Osteoblast (primary cell): ENCODE measurements around the gene FAM3C. TPM values are rescaled to one million over a fixed set of nuclear protein-coding genes. Genes with fewer than 3 reads are reported as not detected.

ENCODE experiments used
- DNase-seq: peaks from one replicate; pipeline ENCODE4 v3.0.0; 2011; ENCODE audit warnings: low spot score, mixed read lengths; ENCODE audit not compliant: insufficient read length; ENCODE audit errors: missing footprints
- H2AFZ ChIP-seq: 2 replicates; pipeline ENCODE4 v1.6.0; 2011; ENCODE audit warnings: mild to moderate bottlenecking, low read length
- H3K27ac ChIP-seq: 2 replicates; pipeline ENCODE4 v1.5.1; 2011; ENCODE audit warnings: mild to moderate bottlenecking, low read depth, low read length, moderate library complexity
- H3K27me3 ChIP-seq: 2 replicates; pipeline ENCODE4 v1.6.0; 2012; ENCODE audit warnings: mild to moderate bottlenecking, control low read depth, inconsistent platforms, low read length, moderate library complexity; ENCODE audit not compliant: insufficient read depth
- H3K36me3 ChIP-seq: 2 replicates; pipeline ENCODE4 v1.5.1; 2011; ENCODE audit warnings: mild to moderate bottlenecking, low read length, control low read depth, moderate library complexity; ENCODE audit not compliant: insufficient read depth
- H3K4me1 ChIP-seq: 2 replicates; pipeline ENCODE4 v1.5.1; 2011; ENCODE audit warnings: mild to moderate bottlenecking, low read length, control low read depth, moderate library complexity; ENCODE audit not compliant: insufficient read depth
- H3K4me2 ChIP-seq: 2 replicates; pipeline ENCODE4 v1.6.0; 2011; ENCODE audit warnings: mild to moderate bottlenecking, low read length; ENCODE audit not compliant: insufficient read depth
- H3K4me3 ChIP-seq: fragments of 200-600 bp; sonication (generic); 3 replicates; pipeline ENCODE4 v1.5.1; 2012; ENCODE audit warnings: mild to moderate bottlenecking, low read length, inconsistent platforms; ENCODE audit not compliant: insufficient read depth
- H3K79me2 ChIP-seq: 2 replicates; pipeline ENCODE4 v1.6.0; 2012; ENCODE audit warnings: mild to moderate bottlenecking, low read length, control low read depth, inconsistent platforms; ENCODE audit not compliant: insufficient read depth
- H3K9me3 ChIP-seq: 2 replicates; pipeline ENCODE4 v1.5.1; 2011; ENCODE audit warnings: low read depth, low read length, control low read depth
- H4K20me1 ChIP-seq: 2 replicates; pipeline ENCODE4 v1.6.0; 2012; ENCODE audit warnings: mild to moderate bottlenecking, low read length, control low read depth; ENCODE audit not compliant: insufficient read depth
- total RNA-seq: library from RNA; depleted of rRNA; stranded (reverse); fragments of >200 nt; gene quantifications from 2 replicates; pipeline ENCODE4 v1.2.3, GENCODE V29; 2012
- TF ChIP-seq, protein P1 (sequence below): IDR thresholded peaks from 2 replicates; pipeline ENCODE4 v1.5.1; 2011; ENCODE audit warnings: mild to moderate bottlenecking, low read depth, low read length, moderate library complexity; ENCODE audit errors: extremely low read depth

FAM3C gene
- total RNA-seq, 1 donor, result 65.5 TPM

DNA sequence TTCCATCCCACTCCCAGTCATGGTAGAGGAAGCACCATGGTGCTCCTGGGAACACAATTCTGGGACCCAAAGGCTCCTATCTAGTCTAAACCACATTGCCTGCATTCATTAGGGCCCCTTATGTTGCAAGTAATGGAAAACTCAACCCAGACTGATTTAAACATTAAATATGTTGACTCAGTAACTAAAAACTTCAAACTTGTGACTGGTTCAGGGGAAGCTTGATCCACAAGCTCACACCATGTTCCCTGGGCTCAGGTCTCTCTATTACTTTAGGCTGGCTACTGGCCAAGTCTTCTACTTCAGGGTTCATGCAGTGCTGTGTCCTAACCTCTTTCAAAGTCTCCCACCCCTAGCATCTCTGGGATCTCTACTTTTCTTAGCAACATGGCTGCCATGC lies 54.2 kb downstream of the FAM3C start:
- Histone ChIP-seq H3K9me3 (no peaks in the 10 kb centered on the region), H2AFZ (no peak overlapping the region), H4K20me1 (no peaks in the 10 kb centered on the region), H3K79me2 (no peaks in the 10 kb centered on the region), H3K36me3 (peaks cover under 1% of the 10 kb centered on the region), H3K27ac (no peak overlapping the region), H3K27me3 (no peaks in the 10 kb centered on the region), H3K4me2 (no peak overlapping the region), H3K4me3 (no peak overlapping the region), H3K4me1 (peaks cover 10% of the 10 kb centered on the region)
- no peak for DNase-seq
- TF ChIP-seq, protein P1, sequence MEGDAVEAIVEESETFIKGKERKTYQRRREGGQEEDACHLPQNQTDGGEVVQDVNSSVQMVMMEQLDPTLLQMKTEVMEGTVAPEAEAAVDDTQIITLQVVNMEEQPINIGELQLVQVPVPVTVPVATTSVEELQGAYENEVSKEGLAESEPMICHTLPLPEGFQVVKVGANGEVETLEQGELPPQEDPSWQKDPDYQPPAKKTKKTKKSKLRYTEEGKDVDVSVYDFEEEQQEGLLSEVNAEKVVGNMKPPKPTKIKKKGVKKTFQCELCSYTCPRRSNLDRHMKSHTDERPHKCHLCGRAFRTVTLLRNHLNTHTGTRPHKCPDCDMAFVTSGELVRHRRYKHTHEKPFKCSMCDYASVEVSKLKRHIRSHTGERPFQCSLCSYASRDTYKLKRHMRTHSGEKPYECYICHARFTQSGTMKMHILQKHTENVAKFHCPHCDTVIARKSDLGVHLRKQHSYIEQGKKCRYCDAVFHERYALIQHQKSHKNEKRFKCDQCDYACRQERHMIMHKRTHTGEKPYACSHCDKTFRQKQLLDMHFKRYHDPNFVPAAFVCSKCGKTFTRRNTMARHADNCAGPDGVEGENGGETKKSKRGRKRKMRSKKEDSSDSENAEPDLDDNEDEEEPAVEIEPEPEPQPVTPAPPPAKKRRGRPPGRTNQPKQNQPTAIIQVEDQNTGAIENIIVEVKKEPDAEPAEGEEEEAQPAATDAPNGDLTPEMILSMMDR, result no peak

DNA sequence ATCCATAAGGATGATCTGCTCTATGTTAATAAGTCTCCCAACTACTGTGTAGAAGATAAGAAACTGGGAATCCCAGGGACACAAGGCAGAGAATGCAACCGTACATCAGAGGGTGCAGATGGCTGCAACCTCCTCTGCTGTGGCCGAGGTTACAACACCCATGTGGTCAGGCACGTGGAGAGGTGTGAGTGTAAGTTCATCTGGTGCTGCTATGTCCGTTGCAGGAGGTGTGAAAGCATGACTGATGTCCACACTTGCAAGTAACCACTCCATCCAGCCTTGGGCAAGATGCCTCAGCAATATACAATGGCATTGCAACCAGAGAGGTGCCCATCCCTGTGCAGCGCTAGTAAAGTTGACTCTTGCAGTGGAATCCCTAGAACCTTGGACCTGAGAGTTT lies 57.0 kb downstream of the FAM3C start:
- Histone ChIP-seq H3K27ac (no peak overlapping the region), H3K27me3 (peaks cover 3% of the 10 kb centered on the region), H3K79me2 (no peaks in the 10 kb centered on the region), H3K4me1 (peaks cover 10% of the 10 kb centered on the region), H3K9me3 (no peaks in the 10 kb centered on the region), H3K4me3 (no peak overlapping the region), H2AFZ (no peak overlapping the region), H3K36me3 (no peaks in the 10 kb centered on the region), H3K4me2 (no peak overlapping the region), H4K20me1 (no peaks in the 10 kb centered on the region)
- DNase-seq, result no peak
- TF ChIP-seq, protein P1, result no peak

DNA sequence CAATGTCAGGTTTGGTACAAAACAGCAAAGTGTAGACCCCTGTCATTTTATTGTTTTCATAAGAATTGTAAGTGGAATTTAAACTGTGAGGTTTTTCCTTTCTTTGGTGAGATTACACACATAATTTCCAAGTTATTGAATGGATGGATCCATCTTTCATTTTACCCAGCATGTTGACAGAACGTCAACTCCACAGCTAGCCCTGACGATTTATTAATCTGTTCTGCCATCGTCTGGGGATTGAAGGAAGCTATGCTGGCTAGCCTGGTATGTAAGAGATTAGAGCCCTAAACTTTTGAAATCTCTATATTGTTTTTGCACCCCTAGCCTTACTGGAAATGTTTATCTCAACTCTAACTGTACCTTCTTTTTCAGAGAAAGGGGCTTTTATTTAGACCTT lies 58.7 kb downstream of the FAM3C start:
- TF ChIP-seq, protein P1, result peak; percentile 43
- H3K79me2 ChIP-seq, result no peaks in the 10 kb centered on the region
- no peak for DNase-seq

DNA sequence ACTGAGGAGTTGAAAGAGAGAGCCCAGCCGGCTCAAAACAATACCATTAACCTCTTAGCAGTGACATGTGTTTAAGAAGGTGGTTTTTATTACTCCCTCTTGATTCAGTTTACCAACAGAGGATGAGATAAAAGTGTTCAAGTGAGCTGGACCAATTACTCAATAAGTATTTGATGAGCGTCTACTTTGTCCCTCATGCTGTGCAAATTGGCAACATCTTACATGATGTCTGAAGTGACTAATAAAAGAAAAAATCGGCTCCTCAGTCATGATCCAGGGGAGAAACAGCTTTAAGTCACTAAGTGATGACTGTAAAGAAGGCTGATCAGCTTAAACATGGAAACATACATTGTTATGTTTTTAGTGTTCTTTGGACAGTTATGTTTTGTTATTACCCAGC lies 59.5 kb downstream of the FAM3C start:
- no peak overlapping the region for H2AFZ ChIP-seq
- DNase-seq, result no peak
- H3K27me3 ChIP-seq, result peaks cover 7% of the 10 kb centered on the region
- TF ChIP-seq, protein P1, result no peak
- H3K4me3 ChIP-seq, result no peak overlapping the region
- H3K27ac ChIP-seq, result no peak overlapping the region
- H4K20me1 ChIP-seq, result no peaks in the 10 kb centered on the region
- no peak overlapping the region for H3K4me2 ChIP-seq
- H3K36me3 ChIP-seq, result no peaks in the 10 kb centered on the region
- H3K9me3 ChIP-seq, result no peaks in the 10 kb centered on the region
- no peaks in the 10 kb centered on the region for H3K79me2 ChIP-seq
- H3K4me1 ChIP-seq, result no peaks in the 10 kb centered on the region

More for the DNA sequence above, 58.7 kb downstream of the FAM3C start:
- H3K27ac ChIP-seq, result no peak overlapping the region
- H3K36me3 ChIP-seq, result no peaks in the 10 kb centered on the region
- no peaks in the 10 kb centered on the region for H3K9me3 ChIP-seq
- H3K27me3 ChIP-seq, result peaks cover 5% of the 10 kb centered on the region
- H3K4me1 ChIP-seq, result no peaks in the 10 kb centered on the region
- no peaks in the 10 kb centered on the region for H4K20me1 ChIP-seq
- H3K4me3 ChIP-seq, result no peak overlapping the region
- H2AFZ ChIP-seq, result no peak overlapping the region
- no peak overlapping the region for H3K4me2 ChIP-seq
